Cerebellar nuclear complex (tissue), 1 donor: ENCODE results near the gene PTPRF.

Source experiments
- DNase-seq, 2 experiments: peaks; one replicate each; lab custom pipeline; 2025; lab: John Stamatoyannopoulos, UW

PTPRF gene

DNA sequence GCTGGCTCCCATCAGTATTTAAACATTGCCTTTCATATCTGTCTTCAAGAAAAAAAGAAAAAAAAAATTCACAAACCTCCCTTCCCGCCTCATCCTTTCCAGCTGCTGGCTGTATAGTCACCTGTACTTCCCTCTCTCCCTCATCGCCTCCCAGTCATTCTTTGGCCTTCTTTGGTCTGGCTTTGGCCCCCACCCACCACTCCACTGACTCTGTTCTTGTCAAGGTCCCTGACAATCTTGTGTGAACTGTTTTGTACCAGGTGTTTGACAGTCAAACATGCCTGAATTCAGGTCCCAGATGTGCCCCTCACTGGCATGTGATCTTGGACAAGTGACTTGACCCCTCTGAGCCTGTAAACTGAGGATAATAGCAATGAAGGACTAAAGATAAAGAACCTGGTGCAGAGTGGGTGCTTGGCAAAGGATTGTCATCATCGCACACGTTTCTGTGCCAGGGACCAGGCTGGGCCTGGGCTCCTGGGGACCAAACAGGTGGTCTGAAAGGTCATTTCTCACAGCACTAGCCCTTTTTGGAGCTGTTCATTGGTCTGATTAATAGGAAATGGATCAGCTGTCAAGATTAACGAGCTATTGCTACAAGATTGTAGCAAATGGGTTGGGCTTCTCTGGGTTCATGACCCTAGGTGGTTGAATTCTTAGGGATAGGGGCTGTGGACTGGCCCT lies 21.5 kb downstream of the PTPRF start:
- DNase-seq = no peak

- no peak for DNase-seq
Measured at GRCh38 chr1:43552813-43553212, 22.1 kb downstream of the PTPRF start.

DNA sequence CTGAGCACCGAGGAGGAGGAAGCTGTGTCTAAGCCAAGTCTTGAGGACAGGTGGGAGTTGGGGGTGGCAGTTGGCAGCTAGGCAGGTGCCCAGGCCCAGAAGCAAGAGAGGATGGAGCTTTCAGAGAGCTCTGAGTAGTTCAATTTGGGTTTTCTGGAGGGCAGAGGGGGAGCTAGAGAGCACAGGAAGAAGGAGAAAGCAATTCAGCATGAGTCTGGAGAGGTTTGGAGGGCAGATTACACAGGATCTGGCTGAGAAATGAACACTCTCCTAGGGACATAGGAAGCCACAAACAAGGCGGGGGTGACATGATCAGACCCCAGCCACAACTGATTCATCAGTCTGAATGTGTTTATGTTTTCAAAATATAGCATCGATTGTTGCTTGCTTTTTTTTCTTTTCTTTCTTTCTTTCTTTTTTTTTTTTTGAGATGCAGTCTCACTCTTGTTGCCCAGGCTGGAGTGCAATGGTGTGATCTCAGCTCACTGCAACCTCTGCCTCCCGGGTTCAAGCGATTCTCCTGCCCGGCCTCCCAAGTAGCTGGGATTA lies 23.8 kb downstream of the PTPRF start:
- DNase-seq = no peak

DNA sequence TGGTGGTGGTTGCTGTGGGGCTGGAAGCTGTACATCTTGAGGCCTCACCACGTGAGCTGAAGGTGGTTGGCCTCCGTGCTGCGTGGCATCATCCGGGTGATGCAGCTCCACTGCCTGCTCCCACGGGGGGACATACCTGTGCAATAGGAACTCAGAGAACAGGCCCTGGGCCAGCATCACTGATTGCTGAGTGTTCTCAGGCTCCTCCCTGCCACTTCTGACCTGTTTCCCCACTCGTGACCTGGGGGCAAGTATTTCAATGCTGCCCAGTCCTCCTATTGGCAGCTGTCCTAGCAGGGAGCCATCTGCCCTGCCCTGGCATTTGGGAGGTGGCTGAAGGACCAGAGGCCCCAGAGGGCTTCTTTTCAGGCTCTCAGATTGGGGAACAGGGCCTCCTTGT lies 26.1 kb downstream of the PTPRF start:
- DNase-seq = no peak

- DNase-seq = no peak
Measured at GRCh38 chr1:43557744-43558245, 27.1 kb downstream of the PTPRF start.

DNA sequence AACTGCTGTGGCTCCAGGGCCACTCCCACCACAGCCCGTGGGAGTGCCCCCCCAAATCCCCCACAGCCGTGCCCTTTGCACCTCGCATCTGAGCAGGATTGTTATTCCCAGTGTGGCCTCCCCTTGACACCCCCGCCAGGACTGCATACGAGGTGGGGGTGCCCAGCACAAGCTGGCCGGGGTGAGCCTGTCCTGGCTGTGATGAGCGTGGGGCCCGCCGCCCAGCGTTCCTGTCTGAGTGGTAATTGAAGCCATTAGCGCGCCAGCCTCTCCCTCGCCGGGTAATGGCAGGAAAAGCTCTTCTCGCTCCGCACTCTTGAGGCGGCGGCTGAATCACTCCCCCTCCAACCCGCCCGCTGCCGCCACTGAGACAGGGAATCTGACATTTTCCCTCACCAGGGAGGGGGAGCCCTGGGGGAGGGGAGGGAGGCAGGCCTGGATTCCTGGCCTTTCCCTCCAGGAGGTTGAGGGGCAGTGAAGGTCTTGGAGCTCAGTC lies 27.7 kb downstream of the PTPRF start:
- no peak for DNase-seq

GRCh38 chr1:43559714-43560113 lies 29.0 kb downstream of the PTPRF start:
- DNase-seq = no peak

DNA sequence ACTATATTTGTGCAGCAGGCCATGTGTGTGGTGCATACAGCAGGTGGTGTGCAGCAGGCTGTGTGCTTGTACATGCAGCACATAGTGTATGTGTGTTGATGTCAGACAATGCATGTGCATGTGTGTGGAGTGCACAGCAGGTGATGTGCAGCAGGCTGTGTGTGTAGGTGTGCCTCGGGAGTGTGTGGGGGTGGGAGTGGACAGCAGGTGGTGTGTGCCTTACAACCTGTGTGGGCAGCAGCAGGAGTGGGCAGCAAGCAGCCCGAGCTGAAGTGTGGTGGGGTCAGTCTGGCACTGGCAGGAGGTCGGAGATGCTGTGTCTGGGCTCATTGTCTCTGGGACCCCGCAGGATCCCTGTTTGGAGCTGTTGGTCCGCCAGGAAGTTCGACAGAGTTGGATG lies 29.6 kb downstream of the PTPRF start:
- no peak for DNase-seq

- DNase-seq = no peak
Measured at GRCh38 chr1:43563876-43564539, 33.3 kb downstream of the PTPRF start.

DNA sequence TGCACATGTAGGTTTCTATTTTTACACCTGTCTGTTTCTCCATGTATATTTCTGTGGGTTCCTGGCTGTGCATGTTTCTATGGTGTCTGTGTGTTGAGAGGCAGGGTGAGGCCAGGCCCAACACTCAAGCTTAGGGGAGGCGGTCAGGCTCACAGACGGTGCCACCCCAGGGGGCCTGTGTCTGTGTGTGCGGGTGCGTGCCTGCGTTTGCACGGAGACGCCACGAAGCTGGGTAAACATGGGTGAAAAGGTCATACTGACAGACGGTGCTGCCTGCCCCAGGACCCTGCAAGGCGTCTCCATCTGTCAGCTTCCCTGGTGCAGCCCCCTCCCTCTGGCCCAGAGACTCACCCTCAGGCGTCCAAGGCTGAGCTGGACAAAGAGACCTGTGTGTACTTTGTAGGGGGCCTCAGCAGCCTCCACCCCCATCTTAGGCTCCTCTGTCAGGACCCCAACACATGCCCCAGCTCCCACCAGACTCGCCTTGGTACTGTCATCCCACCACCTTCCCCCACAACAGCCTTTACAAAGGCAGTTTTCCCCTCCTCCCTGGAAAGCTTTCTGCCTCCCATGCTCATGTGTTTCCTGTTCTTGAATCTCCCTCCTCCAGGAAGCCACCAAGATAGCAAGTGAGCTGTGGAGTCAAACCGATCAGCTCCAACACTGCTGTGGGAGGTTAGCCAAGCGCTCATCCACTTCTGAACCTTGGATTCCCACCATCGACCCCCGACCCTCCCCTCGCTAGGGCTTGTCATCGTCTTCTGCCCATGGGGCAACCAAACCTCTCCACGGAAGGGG lies 34.1 kb downstream of the PTPRF start:
- no peak for DNase-seq

- peak in 1 of 2 experiments; percentile 24 for DNase-seq
Measured at GRCh38 chr1:43565600-43566360, 35.1 kb downstream of the PTPRF start.

GRCh38 chr1:43566382-43567044 lies 35.8 kb downstream of the PTPRF start:
- peak in 1 of 2 experiments; percentile 51 for DNase-seq

GRCh38 chr1:43569175-43569574 lies 38.5 kb downstream of the PTPRF start:
- no peak for DNase-seq

GRCh38 chr1:43570277-43570676 lies 39.6 kb downstream of the PTPRF start:
- no peak for DNase-seq

GRCh38 chr1:43570715-43571114 lies 40.0 kb downstream of the PTPRF start:
- DNase-seq = no peak

GRCh38 chr1:43572084-43572483 lies 41.4 kb downstream of the PTPRF start:
- no peak for DNase-seq

DNA sequence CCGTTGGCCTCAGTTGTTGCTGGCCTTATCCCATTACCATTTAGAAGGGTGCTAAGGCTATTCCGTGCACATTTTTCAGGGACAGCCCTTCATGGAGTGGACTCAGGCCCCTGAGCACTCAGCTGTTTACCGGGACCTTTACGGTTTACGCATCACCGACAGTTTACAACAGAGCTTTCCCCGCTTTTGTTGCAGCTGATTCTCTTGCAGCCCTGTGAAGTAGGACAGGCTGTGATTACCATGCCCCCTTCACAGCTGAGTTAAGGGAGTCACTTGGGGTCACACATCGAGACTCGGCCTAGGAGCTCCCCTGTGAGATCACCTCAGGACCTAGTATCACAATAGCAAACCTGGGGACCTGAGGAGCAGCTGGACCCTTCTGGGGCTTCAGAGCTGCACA lies 41.9 kb downstream of the PTPRF start:
- no peak for DNase-seq

GRCh38 chr1:43573066-43573800 lies 42.5 kb downstream of the PTPRF start:
- DNase-seq = peak in 1 of 2 experiments; percentile 2

DNA sequence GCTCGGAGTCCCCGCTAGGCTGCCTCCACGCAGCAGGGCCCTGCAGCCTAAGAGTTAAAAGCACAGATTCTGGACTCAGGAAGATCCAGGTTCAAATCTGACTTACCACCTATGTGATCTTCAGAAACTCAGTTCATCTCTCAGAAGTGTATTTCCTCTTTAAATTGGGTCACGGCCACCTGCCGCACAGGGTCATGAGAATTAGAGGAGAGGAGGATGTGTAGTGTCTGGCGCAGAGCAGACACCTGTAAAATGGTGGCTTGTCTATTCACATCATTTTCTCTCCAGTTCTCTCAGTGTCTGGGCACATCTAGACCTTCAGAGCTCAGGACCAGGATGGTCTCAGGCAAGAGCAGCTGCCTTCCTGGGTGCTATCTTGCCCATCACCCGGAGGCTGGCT lies 45.8 kb downstream of the PTPRF start:
- DNase-seq = no peak
